ENCODE results near the gene NLRX1.

NLRX1 gene

GRCh38 chr11:119190531-119190930, 22.0 kb downstream of the NLRX1 start:
- TF ChIP-seq RAD21 (IDR thresholded peaks at IDR 0.05; ENCODE audit: low read depth) = no peak
- no peak for TF ChIP-seq EGR1 (IDR thresholded peaks at IDR 0.05)
- no peak for TF ChIP-seq EP300 (IDR thresholded peaks at IDR 0.05; ENCODE audit: borderline replicate concordance)
- no peak for TF ChIP-seq YY1 (IDR thresholded peaks at IDR 0.05; ENCODE audit: low read depth)
- no peak for TF ChIP-seq FOXM1 (IDR thresholded peaks at IDR 0.05; ENCODE audit: borderline replicate concordance, low read depth)
- TF ChIP-seq CREB1 (IDR thresholded peaks at IDR 0.05; ENCODE audit: low read depth) = no peak
- no peak for TF ChIP-seq MAX (IDR thresholded peaks at IDR 0.05)
- TF ChIP-seq, protein P1, sequence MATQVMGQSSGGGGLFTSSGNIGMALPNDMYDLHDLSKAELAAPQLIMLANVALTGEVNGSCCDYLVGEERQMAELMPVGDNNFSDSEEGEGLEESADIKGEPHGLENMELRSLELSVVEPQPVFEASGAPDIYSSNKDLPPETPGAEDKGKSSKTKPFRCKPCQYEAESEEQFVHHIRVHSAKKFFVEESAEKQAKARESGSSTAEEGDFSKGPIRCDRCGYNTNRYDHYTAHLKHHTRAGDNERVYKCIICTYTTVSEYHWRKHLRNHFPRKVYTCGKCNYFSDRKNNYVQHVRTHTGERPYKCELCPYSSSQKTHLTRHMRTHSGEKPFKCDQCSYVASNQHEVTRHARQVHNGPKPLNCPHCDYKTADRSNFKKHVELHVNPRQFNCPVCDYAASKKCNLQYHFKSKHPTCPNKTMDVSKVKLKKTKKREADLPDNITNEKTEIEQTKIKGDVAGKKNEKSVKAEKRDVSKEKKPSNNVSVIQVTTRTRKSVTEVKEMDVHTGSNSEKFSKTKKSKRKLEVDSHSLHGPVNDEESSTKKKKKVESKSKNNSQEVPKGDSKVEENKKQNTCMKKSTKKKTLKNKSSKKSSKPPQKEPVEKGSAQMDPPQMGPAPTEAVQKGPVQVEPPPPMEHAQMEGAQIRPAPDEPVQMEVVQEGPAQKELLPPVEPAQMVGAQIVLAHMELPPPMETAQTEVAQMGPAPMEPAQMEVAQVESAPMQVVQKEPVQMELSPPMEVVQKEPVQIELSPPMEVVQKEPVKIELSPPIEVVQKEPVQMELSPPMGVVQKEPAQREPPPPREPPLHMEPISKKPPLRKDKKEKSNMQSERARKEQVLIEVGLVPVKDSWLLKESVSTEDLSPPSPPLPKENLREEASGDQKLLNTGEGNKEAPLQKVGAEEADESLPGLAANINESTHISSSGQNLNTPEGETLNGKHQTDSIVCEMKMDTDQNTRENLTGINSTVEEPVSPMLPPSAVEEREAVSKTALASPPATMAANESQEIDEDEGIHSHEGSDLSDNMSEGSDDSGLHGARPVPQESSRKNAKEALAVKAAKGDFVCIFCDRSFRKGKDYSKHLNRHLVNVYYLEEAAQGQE (IDR thresholded peaks at IDR 0.05; ENCODE audit: low read depth) = no peak

- no peak for TF ChIP-seq EGR1 (IDR thresholded peaks at IDR 0.05)
- no peak for TF ChIP-seq TAF1 (IDR thresholded peaks at IDR 0.05; ENCODE audit: low read depth)
- TF ChIP-seq FOXM1 (IDR thresholded peaks at IDR 0.05; ENCODE audit: borderline replicate concordance, low read depth) = no peak
- TF ChIP-seq CEBPB (IDR thresholded peaks at IDR 0.05) = no peak
- no peak for TF ChIP-seq RAD21 (IDR thresholded peaks at IDR 0.05; ENCODE audit: low read depth)
- no peak for TF ChIP-seq CREB1 (IDR thresholded peaks at IDR 0.05; ENCODE audit: low read depth)
- no peak for TF ChIP-seq NFIC (IDR thresholded peaks at IDR 0.05)
- TF ChIP-seq EP300 (IDR thresholded peaks at IDR 0.05; ENCODE audit: borderline replicate concordance) = no peak
- TF ChIP-seq YY1 (IDR thresholded peaks at IDR 0.05; ENCODE audit: low read depth) = no peak
- no peak for TF ChIP-seq MAX (IDR thresholded peaks at IDR 0.05)
- no peak for TF ChIP-seq ZBTB7A (IDR thresholded peaks at IDR 0.05; ENCODE audit: low read depth)
- TF ChIP-seq, protein P1 (IDR thresholded peaks at IDR 0.05; ENCODE audit: low read depth) = no peak
Observed at GRCh38 chr11:119192111-119192510, 23.6 kb downstream of the NLRX1 start.

DNA sequence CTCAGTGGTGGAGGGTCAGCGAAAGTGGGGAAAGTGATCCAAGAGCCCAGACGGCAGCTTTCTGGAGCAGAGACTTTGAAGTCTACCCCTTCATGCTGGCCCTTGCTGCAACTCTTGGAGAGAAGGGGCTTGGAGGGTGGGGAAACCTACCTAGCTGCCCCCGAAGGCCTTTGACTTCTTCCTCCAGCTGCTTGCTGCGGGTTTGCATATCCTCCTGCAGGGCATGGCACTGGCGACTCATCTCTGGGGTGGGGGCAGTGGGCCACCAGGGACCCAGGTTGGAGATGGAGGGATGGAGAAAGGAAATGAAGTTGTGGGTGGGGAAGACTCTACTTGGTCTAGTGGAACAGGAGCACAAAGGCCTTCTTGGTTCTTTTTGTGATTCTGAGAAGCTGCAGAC, 24.5 kb downstream of the NLRX1 start:
- no peak for TF ChIP-seq EGR1 (IDR thresholded peaks at IDR 0.05)
- no peak for TF ChIP-seq TEAD4 (IDR thresholded peaks at IDR 0.05)
- TF ChIP-seq, protein P1 (IDR thresholded peaks at IDR 0.05; ENCODE audit: low read depth) = no peak
- TF ChIP-seq TCF12 (IDR thresholded peaks at IDR 0.05; ENCODE audit: low read depth) = no peak
- no peak for TF ChIP-seq FOXM1 (IDR thresholded peaks at IDR 0.05; ENCODE audit: borderline replicate concordance, low read depth)
- TF ChIP-seq TAF1 (IDR thresholded peaks at IDR 0.05; ENCODE audit: low read depth) = no peak
- no peak for TF ChIP-seq CEBPB (IDR thresholded peaks at IDR 0.05)
- TF ChIP-seq ZBTB7A (IDR thresholded peaks at IDR 0.05; ENCODE audit: low read depth) = no peak
- TF ChIP-seq MAX (IDR thresholded peaks at IDR 0.05) = no peak
- no peak for TF ChIP-seq RAD21 (IDR thresholded peaks at IDR 0.05; ENCODE audit: low read depth)
- TF ChIP-seq CREB1 (IDR thresholded peaks at IDR 0.05; ENCODE audit: low read depth) = no peak
- no peak for TF ChIP-seq NFIC (IDR thresholded peaks at IDR 0.05)
- no peak for TF ChIP-seq USF1 (IDR thresholded peaks at IDR 0.05)
- TF ChIP-seq YY1 (IDR thresholded peaks at IDR 0.05; ENCODE audit: low read depth) = no peak
- no peak for TF ChIP-seq EP300 (IDR thresholded peaks at IDR 0.05; ENCODE audit: borderline replicate concordance)

DNA sequence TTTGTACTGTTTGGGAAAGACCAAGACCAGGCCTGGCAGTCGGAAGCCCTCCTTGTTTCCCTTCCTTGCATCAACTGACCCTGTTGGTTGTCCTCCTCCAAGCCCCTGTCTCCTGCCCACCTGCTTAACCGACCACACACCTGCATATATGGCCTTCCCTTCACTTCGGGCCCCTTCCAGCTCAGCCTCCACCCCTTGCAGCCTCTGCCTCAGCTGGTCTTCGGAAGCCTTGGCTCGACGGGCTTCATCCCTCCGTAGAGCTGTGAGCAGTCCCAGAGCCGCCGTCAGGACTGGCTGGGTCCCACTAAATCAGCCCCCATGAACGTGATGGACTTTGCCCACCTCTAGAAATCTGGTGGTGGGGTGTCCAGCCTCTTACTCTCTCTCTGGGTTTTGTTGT, 25.1 kb downstream of the NLRX1 start:
- TF ChIP-seq TCF12 (IDR thresholded peaks at IDR 0.05; ENCODE audit: low read depth) (no peak), TAF1 (IDR thresholded peaks at IDR 0.05; ENCODE audit: low read depth) (no peak), YY1 (IDR thresholded peaks at IDR 0.05; ENCODE audit: low read depth) (no peak), RAD21 (IDR thresholded peaks at IDR 0.05; ENCODE audit: low read depth) (no peak), ZBTB7A (IDR thresholded peaks at IDR 0.05; ENCODE audit: low read depth) (no peak), EGR1 (IDR thresholded peaks at IDR 0.05) (no peak), EP300 (IDR thresholded peaks at IDR 0.05; ENCODE audit: borderline replicate concordance) (no peak), USF1 (IDR thresholded peaks at IDR 0.05) (no peak), CEBPB (IDR thresholded peaks at IDR 0.05) (no peak), CREB1 (IDR thresholded peaks at IDR 0.05; ENCODE audit: low read depth) (no peak), NFIC (IDR thresholded peaks at IDR 0.05) (no peak), FOXM1 (IDR thresholded peaks at IDR 0.05; ENCODE audit: borderline replicate concordance, low read depth) (no peak), TEAD4 (IDR thresholded peaks at IDR 0.05) (no peak), MAX (IDR thresholded peaks at IDR 0.05) (no peak)
- TF ChIP-seq, protein P1 (IDR thresholded peaks at IDR 0.05; ENCODE audit: low read depth) = no peak

Measured in Ishikawa (cell line).